ENCODE measurements around the gene CDK5R1.

Gene CDK5R1

GRCh38 chr17:32475258-32475657 lies 11.5 kb upstream of the CDK5R1 start:
- no peak for DNase-seq

GRCh38 chr17:32477220-32477619 lies 9.6 kb upstream of the CDK5R1 start:
- DNase-seq: no peak

- no peak for DNase-seq
Observed at GRCh38 chr17:32479074-32479617, 7.6 kb upstream of the CDK5R1 start.

GRCh38 chr17:32481193-32481592 lies 5.6 kb upstream of the CDK5R1 start:
- DNase-seq: no peak

GRCh38 chr17:32482568-32483320 lies 4.0 kb upstream of the CDK5R1 start:
- DNase-seq: no peak

GRCh38 chr17:32483451-32484019 lies 3.3 kb upstream of the CDK5R1 start:
- DNase-seq: no peak

GRCh38 chr17:32484041-32484461 lies 2.7 kb upstream of the CDK5R1 start:
- no peak for DNase-seq

GRCh38 chr17:32484628-32485027 lies 2.2 kb upstream of the CDK5R1 start:
- no peak for DNase-seq

- DNase-seq: no peak
Observed at GRCh38 chr17:32485261-32486110, 1.3 kb upstream of the CDK5R1 start.

GRCh38 chr17:32486111-32486700 lies 587 bp upstream of the CDK5R1 start:
- peak; percentile 53 for DNase-seq

- DNase-seq: no peak
Observed at GRCh38 chr17:32487473-32488176, 832 bp downstream of the CDK5R1 start.

GRCh38 chr17:32488177-32488542 lies 1.4 kb downstream of the CDK5R1 start:
- DNase-seq: no peak

GRCh38 chr17:32488604-32489180 lies 1.9 kb downstream of the CDK5R1 start:
- DNase-seq: no peak

- DNase-seq: no peak
Observed at GRCh38 chr17:32489320-32490100, 2.7 kb downstream of the CDK5R1 start.

- DNase-seq: no peak
Observed at GRCh38 chr17:32490101-32490482, 3.3 kb downstream of the CDK5R1 start.

- DNase-seq: no peak
Observed at GRCh38 chr17:32491371-32492263, 4.8 kb downstream of the CDK5R1 start.

GRCh38 chr17:32492264-32492589 lies 5.4 kb downstream of the CDK5R1 start:
- no peak for DNase-seq

- DNase-seq: no peak
Observed at GRCh38 chr17:32492648-32493289, 6.0 kb downstream of the CDK5R1 start.

GRCh38 chr17:32493571-32493970 lies 6.8 kb downstream of the CDK5R1 start:
- DNase-seq: no peak

All from effector CD8-positive, alpha-beta T cell (primary cell).